ENCODE results near the gene RER1. TPM values are rescaled to one million over a fixed set of nuclear protein-coding genes. Genes with fewer than 3 reads are reported as not detected.
"Not testable (repeated sequence)": the region's sequence is repeated elsewhere in the genome, so short reads cannot be mapped to it uniquely, and the experiment has no call there.

Gene RER1
- total RNA-seq, 1 experiment from 2014 or later: 155 TPM

GRCh38 chr1:2439369-2439768 is 47.7 kb downstream of the RER1 start (continued):
- TF ChIP-seq EZH2phosphoT487 (IDR thresholded peaks at IDR 0.05; ENCODE audit: borderline replicate concordance) (no peak), EZH2 (IDR thresholded peaks at IDR 0.05) (no peak), FOSL1 (IDR thresholded peaks at IDR 0.05; ENCODE audit: low read depth) (no peak)

- H3K4me3 ChIP-seq (replicated peaks in 1 of 2; ENCODE audit: low read depth in 1 of 2, low read length in 2 of 2); CTCF ChIA-PET; H3K9ac ChIP-seq (ENCODE audit: low read length); H4K20me1 ChIP-seq (ENCODE audit: insufficient read depth); H3K79me2 ChIP-seq (ENCODE audit: insufficient read depth, low read length); H3K27me3 ChIP-seq (ENCODE audit: insufficient read depth, low read length); H3K9me2 ChIP-seq (ENCODE audit: insufficient read depth); intact Hi-C loops (cut with micrococcal nuclease); BruUV-seq (replicated peaks); H3K9me3 ChIP-seq (ENCODE audit: control insufficient read depth in 1 of 2, insufficient read depth in 1 of 2, low read depth in 1 of 2, low read length in 2 of 2); ATAC-seq; H3K27ac ChIP-seq (ENCODE audit: low read depth, low read length); H3K36me3 ChIP-seq (ENCODE audit: control insufficient read depth in 1 of 2, insufficient read depth in 2 of 2, low read length in 2 of 2); H2AFZ ChIP-seq (ENCODE audit: low read depth, low read length, poor library complexity, severe bottlenecking); DNase-seq (ENCODE audit: low read depth, low spot score); RAD21 ChIA-PET (ENCODE audit: low non-redundant PET in 1 of 2, low total read pairs in 2 of 2, uncharacterized antibody in 2 of 2, unreplicated experiment in 2 of 2); H3K4me1 ChIP-seq (ENCODE audit: control insufficient read depth in 1 of 2, insufficient read depth in 2 of 2, low read length in 2 of 2); POLR2A ChIA-PET; H3K4me2 ChIP-seq (ENCODE audit: low read length): not testable (repeated sequence)
Observed at GRCh38 chr1:2440346-2440745, 48.7 kb downstream of the RER1 start.

GRCh38 chr1:2441746-2442145 is 50.1 kb downstream of the RER1 start:
- no peaks in the 10 kb centered on the region for H3K9me3 ChIP-seq (ENCODE audit: control insufficient read depth in 1 of 2, insufficient read depth in 1 of 2, low read depth in 1 of 2, low read length in 2 of 2)
- no peak overlapping the region for H3K27ac ChIP-seq (ENCODE audit: low read depth, low read length)
- H3K36me3 ChIP-seq (ENCODE audit: control insufficient read depth in 1 of 2, insufficient read depth in 2 of 2, low read length in 2 of 2): no peaks in the 10 kb centered on the region
- H3K9me2 ChIP-seq (ENCODE audit: insufficient read depth): no peaks in the 10 kb centered on the region
- H3K79me2 ChIP-seq (ENCODE audit: insufficient read depth, low read length): no peaks in the 10 kb centered on the region
- ChIA-PET RAD21 (ENCODE audit: low non-redundant PET in 1 of 2, low total read pairs in 2 of 2, uncharacterized antibody in 2 of 2, unreplicated experiment in 2 of 2) (no interaction called here), POLR2A (no interaction called here), CTCF (no interaction called here)
- BruUV-seq (replicated peaks): no TSS peak
- no peak overlapping the region for H3K4me3 ChIP-seq (replicated peaks in 1 of 2; ENCODE audit: low read depth in 1 of 2, low read length in 2 of 2)
- H2AFZ ChIP-seq (ENCODE audit: low read depth, low read length, poor library complexity, severe bottlenecking): no peak overlapping the region
- no peak for TF ChIP-seq ZNF274 (IDR thresholded peaks at IDR 0.05; ENCODE audit: low read depth, low read length)
- TF ChIP-seq JUND (IDR thresholded peaks at IDR 0.05): no peak
- TF ChIP-seq RAD21 (IDR thresholded peaks at IDR 0.05; ENCODE audit: low read depth): no peak
- TF ChIP-seq EGR1 (IDR thresholded peaks at IDR 0.05; ENCODE audit: low read depth): no peak
- TF ChIP-seq EZH2phosphoT487 (IDR thresholded peaks at IDR 0.05; ENCODE audit: borderline replicate concordance): no peak
- TF ChIP-seq POLR2A (IDR thresholded peaks at IDR 0.05; ENCODE audit: borderline replicate concordance, extremely low read depth, insufficient read depth, insufficient read length): no peak
- no peaks in the 10 kb centered on the region for H4K20me1 ChIP-seq (ENCODE audit: insufficient read depth)
- no peak overlapping the region for H3K4me2 ChIP-seq (ENCODE audit: low read length)
- H3K27me3 ChIP-seq (ENCODE audit: insufficient read depth, low read length): no peaks in the 10 kb centered on the region
- ATAC-seq (no peak), DNase-seq (ENCODE audit: low read depth, low spot score) (no peak)
- no peak overlapping the region for H3K9ac ChIP-seq (ENCODE audit: low read length)
- intact Hi-C loops (cut with micrococcal nuclease): no loop called here
- H3K4me1 ChIP-seq (ENCODE audit: control insufficient read depth in 1 of 2, insufficient read depth in 2 of 2, low read length in 2 of 2): no peaks in the 10 kb centered on the region
